ENCODE data around the gene IRS2.

Gene IRS2

GRCh38 chr13:109803825-109804224 is 17.4 kb upstream of the IRS2 start:
- Histone ChIP-seq H3K4me2 (ENCODE audit: low read depth, low read length, poor library complexity, severe bottlenecking) (no peak overlapping the region), H4K20me1 (ENCODE audit: insufficient read depth, low read length, poor library complexity, severe bottlenecking) (no peaks in the 10 kb centered on the region), H3K27me3 (ENCODE audit: insufficient read depth, low read length, poor library complexity, severe bottlenecking) (no peaks in the 10 kb centered on the region), H2AFZ (ENCODE audit: low read length) (no peak overlapping the region), H3K79me2 (ENCODE audit: insufficient read depth, low read length) (no peaks in the 10 kb centered on the region), H3K36me3 (ENCODE audit: insufficient read depth, low read length) (no peaks in the 10 kb centered on the region), H3K4me3 (ENCODE audit: low read length, poor library complexity, severe bottlenecking) (no peak overlapping the region), H3K9me2 (replicated peaks; ENCODE audit: low read depth, low read length) (no peaks in the 10 kb centered on the region), H3K4me1 (ENCODE audit: insufficient read depth, low read length, poor library complexity, severe bottlenecking) (no peaks in the 10 kb centered on the region), H3F3A (ENCODE audit: low read depth) (no peaks in the 10 kb centered on the region), H3K9me3 (ENCODE audit: insufficient read depth, low read depth, low read length) (no peaks in the 10 kb centered on the region), H3K9ac (ENCODE audit: low read depth, low read length, poor library complexity, severe bottlenecking) (no peak overlapping the region)
- TF ChIP-seq CTCF (conservative IDR thresholded peaks at IDR 0.05; ENCODE audit: low read length) (no peak), EZH2phosphoT487 (IDR thresholded peaks at IDR 0.05; ENCODE audit: borderline replicate concordance) (no peak)

- no peaks in the 10 kb centered on the region for H3K79me2 ChIP-seq (ENCODE audit: insufficient read depth, low read length)
- no peaks in the 10 kb centered on the region for H3K9me3 ChIP-seq (ENCODE audit: insufficient read depth, low read depth, low read length)
- H3K4me3 ChIP-seq (ENCODE audit: low read length, poor library complexity, severe bottlenecking), result no peak overlapping the region
These were observed 16.6 kb upstream of the IRS2 start for GRCh38 chr13:109802936-109803335.

GRCh38 chr13:109795011-109795410 is 8.6 kb upstream of the IRS2 start:
- H3K27me3 ChIP-seq (ENCODE audit: insufficient read depth, low read length, poor library complexity, severe bottlenecking), result no peaks in the 10 kb centered on the region
- H4K20me1 ChIP-seq (ENCODE audit: insufficient read depth, low read length, poor library complexity, severe bottlenecking), result no peaks in the 10 kb centered on the region
- H3K79me2 ChIP-seq (ENCODE audit: insufficient read depth, low read length), result no peaks in the 10 kb centered on the region
- no peaks in the 10 kb centered on the region for H3K9me3 ChIP-seq (ENCODE audit: insufficient read depth, low read depth, low read length)
- H3K9ac ChIP-seq (ENCODE audit: low read depth, low read length, poor library complexity, severe bottlenecking), result no peak overlapping the region
- TF ChIP-seq EZH2phosphoT487 (IDR thresholded peaks at IDR 0.05; ENCODE audit: borderline replicate concordance) (no peak), CTCF (conservative IDR thresholded peaks at IDR 0.05; ENCODE audit: low read length) (no peak)
- H3K9me2 ChIP-seq (replicated peaks; ENCODE audit: low read depth, low read length), result no peaks in the 10 kb centered on the region
- H3K4me1 ChIP-seq (ENCODE audit: insufficient read depth, low read length, poor library complexity, severe bottlenecking), result no peaks in the 10 kb centered on the region
- no peak overlapping the region for H3K4me3 ChIP-seq (ENCODE audit: low read length, poor library complexity, severe bottlenecking)
- H2AFZ ChIP-seq (ENCODE audit: low read length), result no peak overlapping the region
- no peaks in the 10 kb centered on the region for H3K36me3 ChIP-seq (ENCODE audit: insufficient read depth, low read length)
- H3F3A ChIP-seq (ENCODE audit: low read depth), result no peaks in the 10 kb centered on the region
- H3K4me2 ChIP-seq (ENCODE audit: low read depth, low read length, poor library complexity, severe bottlenecking), result no peak overlapping the region

More at GRCh38 chr13:109802936-109803335, 16.6 kb upstream of the IRS2 start:
- Histone ChIP-seq H3K27me3 (ENCODE audit: insufficient read depth, low read length, poor library complexity, severe bottlenecking) (no peaks in the 10 kb centered on the region), H3K36me3 (ENCODE audit: insufficient read depth, low read length) (no peaks in the 10 kb centered on the region), H3F3A (ENCODE audit: low read depth) (no peaks in the 10 kb centered on the region), H2AFZ (ENCODE audit: low read length) (no peak overlapping the region), H3K4me2 (ENCODE audit: low read depth, low read length, poor library complexity, severe bottlenecking) (no peak overlapping the region), H3K9me2 (replicated peaks; ENCODE audit: low read depth, low read length) (no peaks in the 10 kb centered on the region), H3K4me1 (ENCODE audit: insufficient read depth, low read length, poor library complexity, severe bottlenecking) (no peaks in the 10 kb centered on the region), H3K9ac (ENCODE audit: low read depth, low read length, poor library complexity, severe bottlenecking) (no peak overlapping the region), H4K20me1 (ENCODE audit: insufficient read depth, low read length, poor library complexity, severe bottlenecking) (no peaks in the 10 kb centered on the region)
- TF ChIP-seq EZH2phosphoT487 (IDR thresholded peaks at IDR 0.05; ENCODE audit: borderline replicate concordance) (no peak), CTCF (conservative IDR thresholded peaks at IDR 0.05; ENCODE audit: low read length) (no peak)
